ENCODE results near the gene IRF3. TPM values are rescaled to one million over a fixed set of nuclear protein-coding genes. Genes with fewer than 3 reads are reported as not detected.

IRF3 gene
- total RNA-seq, 2 donors from 2014 or later: 40.6 to 50.9 TPM

Small RNA genes lying within 50 kb of the gene (microRNA-seq; reads per million reads assigned to microRNA genes)
- 0 to 0.26 reads per million in 2 donors for gene MIR5088 (ENCODE audit: borderline microRNAs expressed in 2 of 2)

Other genes with a start within 250 kb of the IRF3 start
- gene PTH2, start 242.4 kb downstream of the IRF3 start, total RNA-seq: not detected
- not detected for gene GFY, start 240.5 kb downstream of the IRF3 start, total RNA-seq
- gene SLC17A7, start 224.3 kb downstream of the IRF3 start, total RNA-seq: 1 to 10 TPM; 1.5 to 2.8 TPM
- gene PIH1D1, start 214.0 kb downstream of the IRF3 start, total RNA-seq: 10 to 100 TPM; 34.4 to 36.6 TPM
- 10 to 100 TPM; 17.3 to 24.2 TPM for gene ALDH16A1, start 212.6 kb downstream of the IRF3 start, total RNA-seq
- gene FLT3LG, start 191.6 kb downstream of the IRF3 start, total RNA-seq: 10 to 100 TPM in 1 of 2 donors, 1 to 10 TPM in 1; 7.3 to 12.0 TPM
- 1,000 to 10,000 TPM; 1,658 to 1,769 TPM for gene RPL13A, start 178.2 kb downstream of the IRF3 start, total RNA-seq
- gene RPS11, start 169.4 kb downstream of the IRF3 start, total RNA-seq: 1,000 to 10,000 TPM; 1,242 to 1,344 TPM
- gene FCGRT, start 153.2 kb downstream of the IRF3 start, total RNA-seq: 100 to 1,000 TPM; 192 to 304 TPM
- 100 to 1,000 TPM in 1 of 2 donors, 10 to 100 TPM in 1; 94.0 to 128 TPM for gene RCN3, start 137.9 kb downstream of the IRF3 start, total RNA-seq
- gene NOSIP, start 85.3 kb downstream of the IRF3 start, total RNA-seq: 10 to 100 TPM; 35.8 to 36.0 TPM
- under 1 TPM; 0.46 to 0.52 TPM for gene PRRG2, start 84.5 kb downstream of the IRF3 start, total RNA-seq
- 10 to 100 TPM; 18.8 to 21.7 TPM for gene PRR12, start 74.7 kb downstream of the IRF3 start, total RNA-seq
- gene RRAS, start 25.7 kb downstream of the IRF3 start, total RNA-seq: 100 to 1,000 TPM; 124 to 173 TPM
- 10 to 100 TPM; 43.5 to 55.1 TPM for gene SCAF1, start 23.6 kb downstream of the IRF3 start, total RNA-seq
- gene BCL2L12, start 76 bp upstream of the IRF3 start, total RNA-seq: 1 to 10 TPM; 8.5 to 9.3 TPM
- gene PRMT1, start 11.4 kb upstream of the IRF3 start, total RNA-seq: 10 to 100 TPM; 79.1 to 91.5 TPM
- gene ADM5, start 23.7 kb upstream of the IRF3 start, total RNA-seq: 1 to 10 TPM in 1 of 2 donors, under 1 TPM in 1; 1.00 to 1.0 TPM
- 10 to 100 TPM; 10.6 to 11.8 TPM for gene CPT1C, start 25.3 kb upstream of the IRF3 start, total RNA-seq
- gene TSKS, start 97.4 kb upstream of the IRF3 start, total RNA-seq: 1 to 10 TPM; 2.0 to 2.7 TPM
- gene AP2A1, start 101.1 kb upstream of the IRF3 start, total RNA-seq: 10 to 100 TPM; 81.7 to 88.1 TPM
- 10 to 100 TPM in 1 of 2 donors, 1 to 10 TPM in 1; 6.9 to 12.2 TPM for gene FUZ, start 147.4 kb upstream of the IRF3 start, total RNA-seq
- gene MED25, start 152.4 kb upstream of the IRF3 start, total RNA-seq: 10 to 100 TPM; 25.6 to 25.9 TPM
- gene PTOV1, start 185.3 kb upstream of the IRF3 start, total RNA-seq: 10 to 100 TPM; 78.7 to 95.2 TPM
- 10 to 100 TPM; 40.5 to 43.4 TPM for gene PNKP, start 201.7 kb upstream of the IRF3 start, total RNA-seq
- gene AKT1S1, start 211.5 kb upstream of the IRF3 start, total RNA-seq: 10 to 100 TPM; 26.5 to 28.9 TPM
- gene TBC1D17, start 211.8 kb upstream of the IRF3 start, total RNA-seq: 10 to 100 TPM; 28.7 to 36.3 TPM
- 1 to 10 TPM; 1.1 to 1.3 TPM for gene IL4I1, start 231.0 kb upstream of the IRF3 start, total RNA-seq